HL-60 (cell line): Measurements from ENCODE around the gene RUNX2.
"Not testable (repeated sequence)": the region's sequence is repeated elsewhere in the genome, so short reads cannot be mapped to it uniquely, and the experiment has no call there.

Experiments used
- DNase-seq, 2 experiments: peaks; one replicate each; pipeline ENCODE4 v3.0.0-alpha.2; 2010 to 2020; ENCODE audit warnings: low read depth in 1 of 2, low spot score in 1 of 2
- H3K27ac ChIP-seq: fragments of 250-450 bp; sonication (Bioruptor Pico); replicated peaks from 2 replicates; pipeline ENCODE4 v1.5.1; 2020; ENCODE audit warnings: mild to moderate bottlenecking, moderate library complexity
- H3K27me3 ChIP-seq: fragments of 250-450 bp; sonication (Bioruptor Pico); 2 replicates; pipeline ENCODE4 v1.5.1; 2021; ENCODE audit warnings: mild to moderate bottlenecking, moderate library complexity; ENCODE audit not compliant: insufficient read depth, poor library complexity, severe bottlenecking
- H3K4me3 ChIP-seq: replicated peaks from 2 replicates; pipeline ENCODE4 v1.5.1; 2011; ENCODE audit warnings: mild to moderate bottlenecking, control low read depth, low read length; ENCODE audit not compliant: insufficient read depth
- GABPA ChIP-seq: IDR thresholded peaks from 2 replicates; pipeline ENCODE4 v1.6.1; 2012; ENCODE audit warnings: low read depth
- POLR2AphosphoS5 ChIP-seq: IDR thresholded peaks from 2 replicates; pipeline ENCODE4 v1.6.1; 2012; ENCODE audit warnings: low read depth
- SPI1 ChIP-seq: IDR thresholded peaks from 2 replicates; pipeline ENCODE4 v1.6.1; 2012; ENCODE audit warnings: low read depth, mild to moderate bottlenecking, borderline replicate concordance
- TF ChIP-seq, protein P1 (sequence below): IDR thresholded peaks from 2 replicates; pipeline ENCODE4 v1.6.1; 2012; ENCODE audit warnings: low read depth; ENCODE audit not compliant: insufficient replicate concordance
- TF ChIP-seq, protein P2 (sequence below): IDR thresholded peaks from one replicate; pipeline ENCODE4 v1.5.1; 2011; ENCODE audit warnings: low read length, control low read depth, inconsistent platforms; ENCODE audit not compliant: insufficient read depth

The RUNX2 gene

DNA sequence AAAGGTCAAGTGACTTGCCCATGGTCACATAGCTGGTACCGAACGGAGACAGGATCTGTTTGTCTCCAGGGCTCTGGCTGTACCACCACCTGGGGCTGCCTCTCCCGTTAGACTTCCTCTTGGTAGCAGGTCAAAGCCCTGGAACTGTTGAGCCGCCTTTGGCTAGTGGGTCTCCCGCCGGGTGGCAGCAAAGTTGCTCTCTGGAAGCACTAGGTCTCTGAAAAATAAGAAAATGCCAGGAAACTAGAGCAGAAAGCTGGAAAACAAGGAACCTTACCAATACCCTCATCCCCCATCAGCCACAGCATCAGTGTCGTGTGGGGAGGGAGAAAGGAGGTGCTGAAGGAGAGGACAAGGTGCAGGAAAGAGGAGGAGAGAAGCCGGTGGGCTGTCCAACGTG, 340.6 kb downstream of the RUNX2 start:
- Histone ChIP-seq H3K27me3 (peaks cover 5% of the 10 kb centered on the region), H3K4me3 (no peak overlapping the region), H3K27ac (no peak overlapping the region)
- no peak for DNase-seq
- no peak for TF ChIP-seq SPI1
- TF ChIP-seq, protein P1, sequence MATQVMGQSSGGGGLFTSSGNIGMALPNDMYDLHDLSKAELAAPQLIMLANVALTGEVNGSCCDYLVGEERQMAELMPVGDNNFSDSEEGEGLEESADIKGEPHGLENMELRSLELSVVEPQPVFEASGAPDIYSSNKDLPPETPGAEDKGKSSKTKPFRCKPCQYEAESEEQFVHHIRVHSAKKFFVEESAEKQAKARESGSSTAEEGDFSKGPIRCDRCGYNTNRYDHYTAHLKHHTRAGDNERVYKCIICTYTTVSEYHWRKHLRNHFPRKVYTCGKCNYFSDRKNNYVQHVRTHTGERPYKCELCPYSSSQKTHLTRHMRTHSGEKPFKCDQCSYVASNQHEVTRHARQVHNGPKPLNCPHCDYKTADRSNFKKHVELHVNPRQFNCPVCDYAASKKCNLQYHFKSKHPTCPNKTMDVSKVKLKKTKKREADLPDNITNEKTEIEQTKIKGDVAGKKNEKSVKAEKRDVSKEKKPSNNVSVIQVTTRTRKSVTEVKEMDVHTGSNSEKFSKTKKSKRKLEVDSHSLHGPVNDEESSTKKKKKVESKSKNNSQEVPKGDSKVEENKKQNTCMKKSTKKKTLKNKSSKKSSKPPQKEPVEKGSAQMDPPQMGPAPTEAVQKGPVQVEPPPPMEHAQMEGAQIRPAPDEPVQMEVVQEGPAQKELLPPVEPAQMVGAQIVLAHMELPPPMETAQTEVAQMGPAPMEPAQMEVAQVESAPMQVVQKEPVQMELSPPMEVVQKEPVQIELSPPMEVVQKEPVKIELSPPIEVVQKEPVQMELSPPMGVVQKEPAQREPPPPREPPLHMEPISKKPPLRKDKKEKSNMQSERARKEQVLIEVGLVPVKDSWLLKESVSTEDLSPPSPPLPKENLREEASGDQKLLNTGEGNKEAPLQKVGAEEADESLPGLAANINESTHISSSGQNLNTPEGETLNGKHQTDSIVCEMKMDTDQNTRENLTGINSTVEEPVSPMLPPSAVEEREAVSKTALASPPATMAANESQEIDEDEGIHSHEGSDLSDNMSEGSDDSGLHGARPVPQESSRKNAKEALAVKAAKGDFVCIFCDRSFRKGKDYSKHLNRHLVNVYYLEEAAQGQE = no peak
- no peak for TF ChIP-seq GABPA
- no peak for TF ChIP-seq POLR2AphosphoS5
- TF ChIP-seq, protein P2, sequence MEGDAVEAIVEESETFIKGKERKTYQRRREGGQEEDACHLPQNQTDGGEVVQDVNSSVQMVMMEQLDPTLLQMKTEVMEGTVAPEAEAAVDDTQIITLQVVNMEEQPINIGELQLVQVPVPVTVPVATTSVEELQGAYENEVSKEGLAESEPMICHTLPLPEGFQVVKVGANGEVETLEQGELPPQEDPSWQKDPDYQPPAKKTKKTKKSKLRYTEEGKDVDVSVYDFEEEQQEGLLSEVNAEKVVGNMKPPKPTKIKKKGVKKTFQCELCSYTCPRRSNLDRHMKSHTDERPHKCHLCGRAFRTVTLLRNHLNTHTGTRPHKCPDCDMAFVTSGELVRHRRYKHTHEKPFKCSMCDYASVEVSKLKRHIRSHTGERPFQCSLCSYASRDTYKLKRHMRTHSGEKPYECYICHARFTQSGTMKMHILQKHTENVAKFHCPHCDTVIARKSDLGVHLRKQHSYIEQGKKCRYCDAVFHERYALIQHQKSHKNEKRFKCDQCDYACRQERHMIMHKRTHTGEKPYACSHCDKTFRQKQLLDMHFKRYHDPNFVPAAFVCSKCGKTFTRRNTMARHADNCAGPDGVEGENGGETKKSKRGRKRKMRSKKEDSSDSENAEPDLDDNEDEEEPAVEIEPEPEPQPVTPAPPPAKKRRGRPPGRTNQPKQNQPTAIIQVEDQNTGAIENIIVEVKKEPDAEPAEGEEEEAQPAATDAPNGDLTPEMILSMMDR = no peak

DNA sequence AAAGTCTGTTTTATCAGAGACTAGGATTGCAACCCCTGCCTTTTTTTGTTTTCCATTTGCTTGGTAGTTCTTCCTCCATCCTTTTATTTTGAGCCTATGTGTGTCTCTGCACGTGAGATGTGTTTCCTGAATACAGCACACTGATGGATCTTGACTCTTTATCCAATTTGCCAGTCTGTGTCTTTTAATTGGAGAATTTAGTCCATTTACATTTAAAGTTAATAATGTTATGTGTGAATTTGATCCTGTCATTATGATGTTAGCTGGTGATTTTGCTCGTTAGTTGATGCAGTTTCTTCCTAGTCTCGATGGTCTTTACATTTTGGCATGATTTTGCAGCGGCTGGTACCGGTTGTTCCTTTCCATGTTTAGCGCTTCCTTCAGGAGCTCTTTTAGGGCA, 345.0 kb downstream of the RUNX2 start:
- not testable (repeated sequence) for H3K27ac ChIP-seq, H3K27me3 ChIP-seq, H3K4me3 ChIP-seq, DNase-seq

DNA sequence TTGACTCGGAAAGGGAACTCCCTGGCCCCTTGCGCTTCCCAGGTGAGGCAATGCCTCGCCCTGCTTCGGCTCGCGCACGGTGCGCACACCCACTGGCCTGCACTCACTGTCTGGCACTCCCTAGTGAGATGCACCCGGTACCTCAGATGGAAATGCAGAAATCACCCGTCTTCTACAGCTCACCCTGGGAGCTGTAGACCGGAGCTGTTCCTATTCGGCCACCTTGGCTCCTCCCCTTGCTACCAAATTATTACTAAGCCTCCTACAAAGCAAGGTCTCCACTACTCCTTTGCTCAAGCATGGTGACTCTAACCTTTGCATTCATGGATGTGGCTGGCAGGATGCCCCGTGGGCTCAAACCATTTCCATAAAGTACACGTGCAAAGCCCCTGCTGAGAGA, 347.0 kb downstream of the RUNX2 start:
- not testable (repeated sequence) for H3K4me3 ChIP-seq, H3K27ac ChIP-seq, H3K27me3 ChIP-seq, DNase-seq

DNA sequence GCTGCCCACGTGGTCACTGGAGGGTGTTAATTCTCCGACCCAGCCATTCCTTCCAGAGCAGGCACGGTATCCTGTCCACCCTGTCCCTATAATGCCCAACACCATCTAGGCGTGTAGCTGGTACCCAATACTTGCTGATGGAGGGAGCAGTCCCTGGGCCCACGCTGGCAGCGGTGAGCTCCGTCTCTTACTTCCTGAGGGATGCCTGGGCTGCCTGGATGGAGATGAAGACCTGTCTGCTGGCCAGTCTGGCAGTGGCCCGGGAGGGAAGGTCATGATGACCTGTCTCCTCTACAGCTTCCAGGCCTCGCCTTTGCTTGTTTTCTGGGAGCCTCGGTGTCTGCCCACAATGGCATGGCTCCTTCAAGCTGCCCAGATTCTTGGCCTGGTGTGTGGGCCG, 347.5 kb downstream of the RUNX2 start:
- TF ChIP-seq POLR2AphosphoS5 (no peak), GABPA (no peak), SPI1 (no peak)
- TF ChIP-seq, protein P1 = no peak
- TF ChIP-seq, protein P2 = no peak
- DNase-seq = no peak
- no peak overlapping the region for H3K27ac ChIP-seq
- H3K27me3 ChIP-seq = no peaks in the 10 kb centered on the region
- H3K4me3 ChIP-seq = no peak overlapping the region

DNA sequence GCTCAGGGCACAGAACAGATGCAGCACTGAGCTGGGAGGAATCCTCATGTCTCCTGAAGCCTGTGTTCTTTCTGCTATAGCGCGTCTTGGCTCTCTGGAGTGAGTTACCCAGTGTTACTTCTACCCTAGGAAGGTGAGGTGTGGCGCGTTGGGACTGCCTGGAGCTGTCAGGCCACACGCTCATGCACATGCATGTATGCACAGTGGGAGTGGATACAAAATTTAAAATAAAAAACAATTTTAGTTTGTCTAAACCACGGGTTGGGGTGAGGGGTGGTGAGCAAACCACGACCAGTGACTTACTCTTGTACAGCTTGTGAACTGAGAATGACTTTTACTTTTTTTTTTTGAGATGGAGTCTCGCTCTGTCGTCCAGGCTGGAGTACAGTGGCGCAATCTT, 348.2 kb downstream of the RUNX2 start:
- TF ChIP-seq, protein P2 = no peak
- TF ChIP-seq GABPA (no peak), SPI1 (no peak), POLR2AphosphoS5 (no peak)
- TF ChIP-seq, protein P1 = no peak
- no peak overlapping the region for H3K27ac ChIP-seq
- no peak for DNase-seq

More for the DNA sequence above, 348.2 kb downstream of the RUNX2 start:
- H3K4me3 ChIP-seq = no peak overlapping the region
- no peaks in the 10 kb centered on the region for H3K27me3 ChIP-seq
